GM12892 (cell line): Measurements from ENCODE around the gene AQP2.

Source experiments
- POLR2A ChIP-seq: IDR thresholded peaks from 2 replicates; pipeline ENCODE4 v1.6.1; 2011; ENCODE audit warnings: low read depth, low read length, control low read depth
- TAF1 ChIP-seq: IDR thresholded peaks from 2 replicates; pipeline ENCODE4 v1.6.1; 2011; ENCODE audit warnings: low read depth, mild to moderate bottlenecking, control low read depth, low read length, borderline replicate concordance

GRCh38 chr12:49902399-49903350 lies 47.9 kb upstream of the AQP2 start:
- TF ChIP-seq POLR2A (no peak), TAF1 (no peak)
